ENCODE results near the gene AGBL5.
"Not testable (repeated sequence)": the region's sequence is repeated elsewhere in the genome, so short reads cannot be mapped to it uniquely, and the experiment has no call there.

AGBL5 gene

GRCh38 chr2:27091746-27092695 lies 40.6 kb downstream of the AGBL5 start:
- DNase-seq (ENCODE audit: low spot score): no peak

GRCh38 chr2:27092696-27093429 lies 41.4 kb downstream of the AGBL5 start:
- no peak for DNase-seq (ENCODE audit: low spot score)

- DNase-seq (ENCODE audit: low spot score): no peak
Observed at GRCh38 chr2:27093430-27094352, 42.2 kb downstream of the AGBL5 start.

- DNase-seq (ENCODE audit: low spot score): no peak
Observed at GRCh38 chr2:27094353-27094984, 43.0 kb downstream of the AGBL5 start.

GRCh38 chr2:27095427-27095744 lies 43.9 kb downstream of the AGBL5 start:
- no peak for DNase-seq (ENCODE audit: low spot score)

- peak; percentile 76 for DNase-seq (ENCODE audit: low spot score)
Observed at GRCh38 chr2:27095745-27096651, 44.5 kb downstream of the AGBL5 start.

GRCh38 chr2:27096748-27097297 lies 45.4 kb downstream of the AGBL5 start:
- no peak for DNase-seq (ENCODE audit: low spot score)

GRCh38 chr2:27097341-27097740 lies 45.9 kb downstream of the AGBL5 start:
- DNase-seq (ENCODE audit: low spot score): no peak

GRCh38 chr2:27099334-27099955 lies 48.0 kb downstream of the AGBL5 start:
- no peak for DNase-seq (ENCODE audit: low spot score)

- DNase-seq (ENCODE audit: low spot score): no peak
Observed at GRCh38 chr2:27100036-27100435, 48.6 kb downstream of the AGBL5 start.

- no peak for DNase-seq (ENCODE audit: low spot score)
Observed at GRCh38 chr2:27102329-27102728, 50.9 kb downstream of the AGBL5 start.

GRCh38 chr2:27105981-27106380 lies 54.5 kb downstream of the AGBL5 start:
- DNase-seq (ENCODE audit: low spot score): no peak

- DNase-seq (ENCODE audit: low spot score): no peak
Observed at GRCh38 chr2:27108221-27108620, 56.8 kb downstream of the AGBL5 start.

- DNase-seq (ENCODE audit: low spot score): no peak
Observed at GRCh38 chr2:27109083-27109482, 57.6 kb downstream of the AGBL5 start.

- not testable (repeated sequence) for DNase-seq (ENCODE audit: low spot score)
Observed at GRCh38 chr2:27110603-27111352, 59.3 kb downstream of the AGBL5 start.

- DNase-seq (ENCODE audit: low spot score): not testable (repeated sequence)
Observed at GRCh38 chr2:27111392-27112078, 60.1 kb downstream of the AGBL5 start.

GRCh38 chr2:27115519-27115918 lies 64.1 kb downstream of the AGBL5 start:
- no peak for DNase-seq (ENCODE audit: low spot score)

- DNase-seq (ENCODE audit: low spot score): no peak
Observed at GRCh38 chr2:27117995-27118524, 66.6 kb downstream of the AGBL5 start.
